H54 (cell line): ENCODE data around the gene NOP9.

Experiments
- DNase-seq: peaks from one replicate; pipeline ENCODE4 v3.0.0; 2011; ENCODE audit warnings: low spot score, mixed read lengths; ENCODE audit not compliant: insufficient read length
- FAIRE-seq: peaks from 3 replicates; lab custom pipeline; 2011; peaks lifted over from hg19 to GRCh38; lab: Jason Lieb, UNC
- POLR2A ChIP-seq: IDR thresholded peaks from 2 replicates; pipeline ENCODE4 v1.6.1; 2011; ENCODE audit warnings: low read depth, mild to moderate bottlenecking, low read length

The NOP9 gene, protein sequence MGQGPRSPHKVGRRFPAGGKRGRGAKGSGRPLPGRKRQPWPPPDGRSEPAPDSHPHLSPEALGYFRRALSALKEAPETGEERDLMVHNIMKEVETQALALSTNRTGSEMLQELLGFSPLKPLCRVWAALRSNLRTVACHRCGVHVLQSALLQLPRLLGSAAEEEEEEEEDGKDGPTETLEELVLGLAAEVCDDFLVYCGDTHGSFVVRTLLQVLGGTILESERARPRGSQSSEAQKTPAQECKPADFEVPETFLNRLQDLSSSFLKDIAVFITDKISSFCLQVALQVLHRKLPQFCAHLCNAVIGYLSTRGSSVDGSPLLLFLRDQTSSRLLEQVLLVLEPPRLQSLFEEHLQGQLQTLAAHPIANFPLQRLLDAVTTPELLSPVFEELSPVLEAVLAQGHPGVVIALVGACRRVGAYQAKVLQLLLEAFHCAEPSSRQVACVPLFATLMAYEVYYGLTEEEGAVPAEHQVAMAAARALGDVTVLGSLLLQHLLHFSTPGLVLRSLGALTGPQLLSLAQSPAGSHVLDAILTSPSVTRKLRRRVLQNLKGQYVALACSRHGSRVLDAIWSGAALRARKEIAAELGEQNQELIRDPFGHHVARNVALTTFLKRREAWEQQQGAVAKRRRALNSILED

DNA sequence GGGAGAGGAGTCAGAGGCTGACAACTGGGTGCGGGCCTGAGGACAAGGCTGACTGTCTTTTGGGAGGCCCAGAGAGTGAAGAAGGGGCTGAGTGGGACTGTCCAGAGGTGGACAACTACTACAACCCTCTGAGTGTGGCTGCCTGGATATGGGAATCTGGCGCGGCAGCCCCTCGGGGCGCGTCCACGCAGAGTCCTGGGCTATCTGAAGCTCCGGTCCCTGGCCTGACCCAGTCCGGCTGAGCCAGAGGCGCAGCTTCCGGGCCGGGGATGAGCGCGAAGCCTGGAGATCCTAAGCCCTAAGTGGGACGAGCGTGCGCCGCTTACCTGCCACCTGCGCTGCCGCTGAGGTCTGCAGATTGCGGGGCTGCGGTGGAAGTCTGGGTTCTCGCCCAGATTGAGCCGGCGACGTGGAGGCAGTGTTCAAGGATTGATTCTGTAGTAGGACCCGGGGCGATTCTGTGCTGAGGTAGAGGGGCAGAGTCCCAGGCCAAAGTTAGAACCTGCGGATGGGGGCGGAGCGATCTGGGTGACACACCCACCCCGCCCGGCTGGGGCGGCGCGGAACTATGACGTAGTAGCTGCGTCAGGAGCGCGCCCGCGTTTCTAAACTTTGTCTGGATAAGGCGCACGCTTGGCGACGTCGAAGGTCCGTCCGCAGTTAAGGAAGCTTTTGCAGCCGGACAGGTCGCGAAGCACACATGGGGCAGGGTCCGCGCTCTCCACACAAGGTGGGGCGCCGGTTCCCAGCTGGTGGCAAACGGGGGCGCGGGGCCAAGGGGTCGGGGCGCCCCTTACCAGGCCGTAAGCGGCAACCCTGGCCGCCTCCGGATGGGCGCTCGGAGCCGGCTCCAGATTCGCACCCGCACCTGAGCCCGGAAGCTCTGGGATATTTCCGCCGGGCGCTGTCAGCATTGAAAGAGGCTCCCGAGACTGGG is at the start of gene NOP9, which contains the start of gene DHRS1:
Gene NOP9, plus strand, starts transcription at position 596 of the 937 bp plus-strand sequence. Its CDS starts 105 bp downstream, at position 701.
Gene DHRS1, minus strand, starts transcription at position 526 of the 937 bp plus-strand sequence. CDS start 674 bp downstream, outside the sequence.
- TF ChIP-seq POLR2A = peak; percentile 59
- peak; percentile 53 for DNase-seq
- FAIRE-seq = peak; percentile 43

DNA sequence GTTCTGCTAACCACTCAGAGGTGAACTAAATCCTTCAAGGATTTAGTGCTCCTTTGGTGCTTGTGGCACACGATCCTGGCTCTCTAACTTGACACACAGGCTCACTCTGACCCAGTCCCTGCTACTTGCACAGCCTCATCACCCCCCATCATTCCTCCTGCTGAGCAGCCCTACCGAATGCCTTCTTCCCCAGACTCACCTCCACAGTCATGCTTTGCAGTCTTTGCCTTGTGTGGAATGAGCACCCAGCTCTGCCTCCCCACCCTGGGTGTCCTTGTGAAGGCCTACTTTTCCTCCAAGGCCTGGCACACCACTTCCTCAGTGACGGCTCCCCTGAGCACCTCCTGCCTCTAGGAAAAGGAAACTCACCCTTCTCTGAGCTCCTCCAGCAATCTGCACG is 49.3 kb upstream of the NOP9 start:
- FAIRE-seq = no peak
- DNase-seq = no peak
- no peak for TF ChIP-seq POLR2A

DNA sequence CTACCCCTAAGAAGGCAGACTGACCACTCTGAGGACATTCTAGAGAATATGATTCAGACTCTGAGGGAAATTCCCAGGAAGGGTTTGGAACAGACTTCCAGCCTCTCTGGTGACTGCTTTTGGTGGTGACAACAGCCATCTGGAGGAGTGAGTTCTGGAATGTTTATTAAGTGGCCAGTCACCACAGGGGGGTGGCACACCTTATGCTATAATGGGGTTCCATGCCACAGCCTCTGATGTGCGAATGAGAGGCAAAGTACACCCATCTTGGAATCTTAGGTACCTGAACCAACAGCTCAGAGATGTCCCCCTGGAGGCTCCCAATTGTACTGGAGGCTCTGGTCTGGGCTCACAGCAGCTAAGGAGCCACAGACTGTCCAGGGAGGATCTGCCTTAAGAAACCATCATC is 47.8 kb upstream of the NOP9 start:
- DNase-seq = no peak
- FAIRE-seq = no peak
- TF ChIP-seq POLR2A = no peak

GRCh38 chr14:24252289-24253124 is 47.1 kb upstream of the NOP9 start:
- no peak for TF ChIP-seq POLR2A
- FAIRE-seq (no peak), DNase-seq (no peak)

DNA sequence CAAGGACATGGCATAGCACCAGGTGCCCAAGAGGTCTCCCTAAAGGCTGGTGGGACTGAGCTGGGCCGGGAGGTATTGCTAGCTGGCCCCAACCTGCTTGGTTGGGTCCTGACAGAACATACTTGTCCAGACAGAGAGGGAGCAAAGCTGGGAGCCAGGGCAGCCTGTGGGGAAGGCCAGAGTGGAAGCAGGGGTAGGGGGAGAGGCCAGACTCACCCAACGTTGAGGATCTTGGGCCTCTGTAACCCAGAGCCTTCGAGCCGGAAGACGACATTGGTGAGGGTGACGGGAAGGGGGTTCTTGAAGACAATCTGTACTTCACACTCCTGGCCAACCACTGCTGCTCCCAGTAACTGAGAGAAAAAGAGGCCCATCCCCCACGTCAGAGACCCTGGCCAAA is 45.7 kb upstream of the NOP9 start:
- no peak for FAIRE-seq
- no peak for DNase-seq
- TF ChIP-seq POLR2A = no peak

GRCh38 chr14:24254630-24255392 is 44.8 kb upstream of the NOP9 start:
- FAIRE-seq (no peak), DNase-seq (no peak)
- TF ChIP-seq POLR2A = no peak

GRCh38 chr14:24255438-24255837 is 44.2 kb upstream of the NOP9 start:
- DNase-seq (no peak), FAIRE-seq (no peak)
- no peak for TF ChIP-seq POLR2A

DNA sequence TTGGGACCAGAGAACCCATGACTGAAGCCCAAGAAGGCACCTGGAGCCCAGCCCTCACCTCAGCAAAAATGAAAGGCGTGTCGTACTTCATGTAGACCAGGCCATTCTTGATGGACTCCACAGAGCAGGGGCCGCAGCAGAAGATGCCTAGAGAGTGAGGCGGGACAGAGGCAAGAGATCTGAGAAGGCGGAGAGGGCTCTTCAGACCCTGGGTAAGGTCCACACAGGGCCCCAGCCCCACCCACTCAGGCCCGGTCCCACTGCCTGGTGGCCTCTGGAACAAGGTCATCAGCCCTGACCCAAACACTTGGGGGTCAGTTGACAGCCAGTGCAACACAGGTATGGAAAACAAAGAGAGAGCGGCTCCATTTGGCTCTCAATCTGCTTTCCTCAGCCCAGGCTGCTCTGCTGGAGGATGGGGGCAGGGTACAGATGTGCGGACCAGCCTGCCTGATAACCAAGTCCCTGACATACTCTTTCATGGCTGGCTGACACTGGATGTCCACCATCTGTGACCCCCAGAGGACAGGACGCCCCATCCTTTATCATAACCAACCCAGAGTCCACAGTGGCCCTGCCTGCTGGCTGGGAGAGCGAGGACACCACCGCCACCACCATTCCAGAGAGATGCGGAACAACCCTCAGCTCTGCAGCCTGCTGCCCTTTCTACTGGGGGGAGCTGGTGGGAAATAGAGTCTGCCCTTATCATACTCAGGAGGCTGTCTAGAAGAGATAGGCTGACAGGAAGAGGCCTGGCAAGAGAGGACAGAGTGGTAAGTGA is 43.5 kb upstream of the NOP9 start:
- no peak for TF ChIP-seq POLR2A
- DNase-seq (no peak), FAIRE-seq (no peak)

DNA sequence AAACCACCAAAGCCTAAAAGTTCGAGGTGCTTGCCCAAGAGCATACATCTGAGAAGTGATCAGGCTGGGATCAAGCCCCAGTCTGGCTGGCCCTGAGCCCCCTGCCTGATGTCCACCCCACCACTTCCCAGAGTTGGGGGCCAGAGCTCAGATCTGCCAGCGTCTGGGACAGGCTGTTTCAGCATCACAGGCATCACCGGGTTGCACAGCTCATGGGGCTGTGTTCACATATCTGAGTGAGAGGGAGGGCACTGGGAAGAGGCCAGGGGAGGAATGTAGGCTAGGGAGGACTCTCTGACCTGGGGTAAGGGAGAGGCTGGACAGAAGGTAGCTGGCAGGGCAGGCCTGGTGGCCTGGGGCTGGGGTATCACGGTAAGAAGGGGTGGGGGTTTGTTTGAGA is 42.7 kb upstream of the NOP9 start:
- no peak for DNase-seq
- no peak for FAIRE-seq
- TF ChIP-seq POLR2A = no peak

DNA sequence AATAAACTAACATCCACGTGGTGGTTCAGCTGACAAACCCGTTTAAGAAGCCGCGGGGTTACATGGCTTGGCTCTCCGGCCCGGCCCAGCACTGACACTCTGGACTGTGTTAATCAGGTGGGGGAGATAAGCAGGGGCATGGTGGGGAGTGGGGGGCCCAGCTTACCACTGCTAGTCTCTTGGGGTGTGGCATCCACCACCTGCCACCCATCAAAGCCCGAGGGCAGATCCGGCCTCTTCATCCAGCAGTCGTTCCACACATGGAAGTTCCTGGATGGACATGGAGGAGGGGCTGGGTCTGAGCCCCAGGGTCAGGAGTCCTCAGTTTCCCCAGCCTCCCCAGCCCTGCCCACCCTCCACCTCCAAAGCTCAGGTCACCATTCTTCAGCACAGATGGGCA is 41.5 kb upstream of the NOP9 start:
- no peak for TF ChIP-seq POLR2A
- FAIRE-seq (no peak), DNase-seq (no peak)

DNA sequence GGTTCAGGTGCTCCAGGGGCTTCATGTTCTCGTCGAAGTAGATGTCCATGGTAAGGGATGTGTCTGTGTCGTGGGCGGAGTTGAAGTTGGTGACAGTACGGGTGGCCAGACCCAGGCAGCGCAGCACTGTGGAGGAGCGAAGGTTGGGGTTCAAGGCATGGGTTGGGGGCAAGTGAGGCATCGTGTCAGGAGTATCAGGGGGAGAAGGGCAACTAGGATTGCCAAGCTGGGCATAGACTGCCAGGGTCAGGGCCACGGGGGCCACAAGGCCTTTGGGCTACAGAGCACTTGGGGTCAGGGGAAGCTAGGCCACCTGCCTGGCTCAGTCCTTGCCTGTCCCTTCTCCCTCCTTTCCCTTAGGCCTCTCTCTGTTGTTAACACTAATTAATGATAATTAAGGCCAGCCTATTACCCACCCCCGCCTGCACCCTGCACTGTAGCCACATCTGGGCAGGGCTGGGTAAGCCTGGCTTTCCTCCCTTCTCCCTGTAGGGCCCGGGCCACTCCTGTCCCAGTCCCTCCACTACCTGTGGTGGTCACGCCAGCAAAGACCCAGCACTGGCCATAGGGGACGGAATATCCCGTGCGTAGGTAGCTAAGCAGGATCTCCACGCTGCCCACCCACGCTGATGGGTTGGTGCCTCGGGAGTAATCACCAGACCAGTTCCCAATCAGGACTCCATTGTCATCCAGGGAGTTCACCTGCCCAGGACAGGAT is 40.9 kb upstream of the NOP9 start:
- FAIRE-seq = no peak
- DNase-seq = no peak
- no peak for TF ChIP-seq POLR2A
